A204.1 (cell line): Measurements from ENCODE around the gene MYL12A.
A peak's percentile ranks its signal among the peaks of the same experiment; 100 is the strongest.
"Not testable (repeated sequence)": the region's sequence is repeated elsewhere in the genome, so short reads cannot be mapped to it uniquely, and the experiment has no call there.

Experiments used
- FAIRE-seq: peaks from 2 replicates; lab custom pipeline; 2012; peaks lifted over from hg19 to GRCh38; lab: Jason Lieb, UNC

Gene MYL12A

DNA sequence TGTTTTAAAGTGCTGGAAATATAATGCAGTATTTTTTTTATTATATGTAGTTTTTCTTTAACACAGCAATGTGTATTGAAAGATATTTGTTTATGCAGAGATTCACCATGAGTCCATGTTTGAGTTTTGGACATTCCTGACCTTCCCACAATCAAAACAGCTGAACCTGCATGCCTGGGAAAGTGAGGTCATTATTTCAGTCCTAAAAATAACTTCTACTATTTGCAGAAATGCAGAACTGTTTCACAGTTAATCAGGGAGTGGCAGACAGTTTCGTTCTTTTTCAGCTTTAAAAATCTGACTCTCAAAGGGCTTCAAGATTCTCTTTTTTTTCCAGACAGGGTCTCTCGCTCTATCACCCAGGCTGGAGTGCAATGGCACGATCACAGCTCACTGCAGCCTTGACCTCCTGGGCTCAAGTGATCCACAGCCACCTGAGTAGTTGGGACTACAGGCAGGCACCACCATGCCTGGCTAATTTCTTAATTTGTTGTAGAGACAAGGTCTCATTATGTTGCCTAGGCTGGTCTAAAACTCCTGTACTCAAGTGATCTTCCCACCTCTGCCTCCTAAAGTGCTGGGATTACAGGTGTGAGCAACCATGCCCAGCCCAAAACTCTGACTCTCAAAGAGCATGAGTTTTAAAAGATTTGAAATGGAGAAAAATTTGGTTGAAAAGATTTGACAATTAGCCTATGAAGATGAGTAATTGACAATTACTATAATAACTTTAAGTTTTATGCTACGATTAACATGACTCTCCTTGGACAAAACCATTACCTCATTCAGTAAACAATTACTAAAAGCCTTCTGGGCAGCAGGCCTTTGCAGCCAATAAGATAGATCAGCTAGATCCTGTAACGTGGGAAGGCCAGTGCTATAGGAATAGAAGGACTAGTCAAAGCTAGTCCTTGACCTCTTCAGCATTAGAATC lies 9.4 kb downstream of the MYL12A start:
- no peak for FAIRE-seq

DNA sequence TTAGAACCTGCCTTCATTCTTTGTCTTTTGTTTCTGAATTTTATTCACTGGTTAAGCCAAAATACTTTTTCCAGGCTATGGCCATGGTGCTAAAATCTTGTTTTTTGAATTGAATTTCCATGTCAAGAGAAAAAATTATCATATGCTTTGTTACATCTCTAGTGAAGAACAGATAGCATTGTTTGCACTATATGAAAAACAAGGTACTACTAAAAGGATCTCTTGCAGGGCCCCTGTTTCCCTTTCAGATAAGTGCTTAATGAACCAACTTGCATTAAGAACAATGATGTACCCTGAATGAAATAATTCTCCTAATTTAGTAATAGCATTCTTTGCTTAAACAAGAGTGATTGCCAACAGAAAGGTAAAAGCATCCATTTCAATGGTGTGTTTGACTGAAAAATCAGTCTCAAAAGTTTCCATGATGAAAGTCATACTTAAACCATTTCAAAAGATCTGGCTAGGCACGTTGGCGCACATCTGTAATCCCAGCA lies 10.1 kb downstream of the MYL12A start:
- FAIRE-seq: no peak

DNA sequence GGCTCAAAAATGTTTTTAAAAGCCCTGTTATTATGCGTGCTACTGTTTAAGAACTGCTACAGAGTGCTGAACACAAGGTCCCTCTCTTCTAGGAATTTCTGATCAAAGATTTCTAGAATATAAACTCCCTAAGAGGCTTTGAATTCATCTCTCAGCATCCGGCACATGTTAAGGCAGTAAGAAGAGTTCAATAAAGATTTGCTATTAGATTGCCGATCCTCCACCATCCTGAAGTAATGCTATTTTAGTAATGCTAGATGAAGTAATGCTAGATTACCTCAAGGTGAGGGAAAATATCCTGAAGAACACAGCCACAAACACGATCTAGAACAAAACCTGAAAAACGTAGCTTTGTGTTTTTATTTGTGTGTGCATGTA lies 13.4 kb downstream of the MYL12A start:
- no peak for FAIRE-seq

DNA sequence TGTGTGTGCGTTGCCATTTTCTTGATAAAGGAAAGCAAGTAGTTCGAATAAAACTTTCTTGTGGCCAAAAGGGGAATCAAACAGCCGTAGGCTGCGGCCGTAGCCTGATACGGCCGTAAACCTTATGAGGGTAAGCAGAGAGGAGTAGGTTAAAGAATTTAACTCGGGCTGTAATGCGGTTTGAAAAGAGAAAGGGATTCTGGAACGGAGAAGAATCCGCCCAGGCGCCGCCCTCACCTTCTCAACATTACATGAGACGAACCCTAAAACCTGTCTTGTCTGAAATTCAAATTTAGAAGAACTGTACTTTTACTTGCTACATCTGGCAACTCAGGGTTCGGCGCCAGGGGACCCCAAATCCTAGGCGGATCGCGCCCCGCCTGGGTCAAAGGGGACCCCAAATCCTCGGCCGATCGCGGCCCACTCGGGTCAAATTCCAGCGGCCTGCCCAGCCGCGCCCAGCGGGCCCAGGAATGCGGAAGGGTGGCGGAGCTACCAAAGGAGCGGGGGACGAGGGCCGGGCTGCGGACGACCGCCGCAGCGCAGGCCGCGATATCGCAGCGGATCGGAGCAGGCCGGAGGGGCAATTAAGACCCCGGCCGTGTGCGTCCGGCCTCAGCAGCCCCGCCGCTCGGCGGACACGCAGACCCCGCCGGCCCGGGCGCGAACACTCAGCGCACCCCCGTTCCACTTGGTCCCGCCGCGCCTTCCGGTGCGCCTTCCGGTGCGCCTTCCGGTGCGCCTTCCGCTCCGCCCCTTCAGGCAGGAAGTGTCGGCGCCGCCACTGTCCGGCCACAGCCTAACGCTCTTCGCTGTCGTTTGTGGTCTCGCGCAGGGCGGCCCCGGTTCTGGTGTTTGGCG lies 14.0 kb downstream of the MYL12A start, which contains the start of gene MYL12B:
Gene MYL12B, plus strand, starts transcription at position 761 of the 861 bp plus-strand sequence. CDS start 10,766 bp downstream, outside the sequence.
- no peak for FAIRE-seq

DNA sequence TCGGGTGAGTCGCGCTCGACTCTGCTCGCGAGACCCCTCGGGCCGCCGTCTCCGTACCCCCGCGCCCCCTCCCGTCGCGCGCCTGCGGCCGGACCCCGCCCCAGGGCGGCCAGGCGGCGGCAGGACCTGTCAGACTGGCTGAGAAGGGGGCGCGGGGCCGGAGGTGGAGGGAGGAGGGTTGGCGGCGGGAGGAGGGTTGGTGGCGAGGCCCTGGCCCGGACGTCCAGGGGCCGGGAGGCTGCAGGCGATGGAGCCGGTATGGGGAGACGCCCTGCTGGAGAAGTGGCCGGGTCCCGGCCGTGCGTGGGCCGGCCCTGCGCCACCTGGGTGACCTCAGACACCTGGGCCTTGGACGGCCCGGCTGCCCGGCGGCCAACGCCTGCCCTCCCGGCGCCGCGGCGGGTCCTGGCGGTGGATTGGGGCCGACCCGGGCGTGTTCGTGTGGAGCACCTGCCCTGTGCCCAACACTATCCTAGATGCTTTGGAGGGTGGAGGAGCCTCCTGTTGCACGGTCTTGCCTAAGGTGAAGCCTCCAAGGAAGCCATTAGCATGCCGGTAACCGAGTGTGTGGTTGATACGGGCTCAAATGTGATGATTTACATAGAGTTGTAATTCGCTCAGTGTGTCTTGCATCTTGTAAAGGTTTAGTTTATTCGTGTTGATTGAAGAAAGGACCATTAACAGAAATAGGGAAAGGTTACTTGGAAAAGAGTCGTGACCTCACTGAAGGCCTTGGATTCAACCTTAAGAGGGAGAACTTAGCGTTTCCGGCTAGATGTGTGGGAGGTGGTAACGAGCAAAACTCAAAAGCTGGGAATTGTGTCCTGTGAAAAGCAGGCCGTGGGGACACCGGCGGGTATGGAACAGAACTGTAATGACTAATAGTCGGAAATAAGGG lies 14.9 kb downstream of the MYL12A start:
- no peak for FAIRE-seq

DNA sequence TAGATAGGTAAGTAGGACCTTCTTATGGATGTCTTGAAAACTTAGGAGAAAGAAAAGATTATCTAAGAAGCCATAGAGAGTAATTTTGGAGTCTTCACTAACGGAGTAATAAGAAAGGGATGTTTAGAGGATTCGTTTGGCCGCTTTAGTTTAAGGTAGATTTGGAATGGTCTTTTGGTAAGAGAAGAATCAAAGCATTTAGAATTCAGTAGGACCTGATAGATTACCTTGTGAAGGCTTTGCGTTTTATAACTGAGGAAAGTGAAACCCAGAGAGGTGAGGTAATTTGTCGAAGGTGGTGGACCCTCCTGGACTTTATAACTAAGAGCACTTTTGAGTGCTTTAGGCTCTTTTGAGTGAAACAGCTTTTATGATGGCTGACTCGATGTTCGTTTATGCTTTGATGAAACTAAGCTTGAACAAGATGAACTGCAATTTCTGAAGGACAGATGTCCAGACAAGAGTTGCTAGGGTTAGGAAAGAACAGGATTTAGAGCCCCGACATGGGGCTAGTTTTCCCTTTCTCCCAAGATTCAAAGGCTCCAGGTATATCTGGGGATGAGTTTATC lies 15.6 kb downstream of the MYL12A start:
- no peak for FAIRE-seq

DNA sequence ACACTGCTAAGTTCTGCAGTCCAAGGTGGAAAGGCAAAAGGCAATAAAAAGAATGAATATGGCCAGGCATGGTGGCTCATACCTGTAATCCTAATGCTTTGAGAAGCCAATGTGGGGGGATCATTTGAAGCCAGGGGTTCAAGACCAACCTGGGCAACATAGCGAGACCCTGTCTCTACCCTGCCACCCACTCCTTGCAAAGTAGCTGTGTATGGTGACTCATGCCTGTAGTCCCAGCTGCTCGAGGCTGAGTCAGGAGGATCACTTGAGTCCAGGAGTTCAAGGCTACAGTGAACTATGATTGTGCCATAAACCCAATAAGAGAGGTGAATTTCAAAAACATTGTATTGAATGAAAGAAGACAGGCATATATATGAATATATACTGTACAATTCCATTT lies 16.8 kb downstream of the MYL12A start:
- no peak for FAIRE-seq

DNA sequence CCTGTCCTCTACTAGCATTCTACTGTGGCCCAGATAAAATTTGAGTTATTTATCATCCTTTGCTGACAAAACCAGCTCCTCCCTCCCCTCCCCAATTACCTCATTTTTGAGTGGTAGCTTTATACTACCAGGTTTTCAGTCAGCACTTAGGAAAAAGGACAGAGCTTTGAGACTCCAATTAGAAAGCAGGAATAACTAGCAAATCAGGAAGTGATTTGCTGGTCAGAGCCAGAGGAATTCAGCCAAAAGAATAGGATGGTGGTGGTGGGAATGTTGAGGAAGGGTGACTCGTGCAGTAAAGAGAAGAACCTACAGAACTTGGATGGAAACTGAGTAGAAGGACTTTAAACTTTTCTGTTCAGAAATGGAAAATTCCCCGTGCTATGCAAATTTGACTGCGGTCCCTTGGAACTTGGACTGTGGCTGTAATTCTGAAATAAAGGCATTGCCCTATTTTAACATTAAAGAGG lies 18.0 kb downstream of the MYL12A start:
- no peak for FAIRE-seq

DNA sequence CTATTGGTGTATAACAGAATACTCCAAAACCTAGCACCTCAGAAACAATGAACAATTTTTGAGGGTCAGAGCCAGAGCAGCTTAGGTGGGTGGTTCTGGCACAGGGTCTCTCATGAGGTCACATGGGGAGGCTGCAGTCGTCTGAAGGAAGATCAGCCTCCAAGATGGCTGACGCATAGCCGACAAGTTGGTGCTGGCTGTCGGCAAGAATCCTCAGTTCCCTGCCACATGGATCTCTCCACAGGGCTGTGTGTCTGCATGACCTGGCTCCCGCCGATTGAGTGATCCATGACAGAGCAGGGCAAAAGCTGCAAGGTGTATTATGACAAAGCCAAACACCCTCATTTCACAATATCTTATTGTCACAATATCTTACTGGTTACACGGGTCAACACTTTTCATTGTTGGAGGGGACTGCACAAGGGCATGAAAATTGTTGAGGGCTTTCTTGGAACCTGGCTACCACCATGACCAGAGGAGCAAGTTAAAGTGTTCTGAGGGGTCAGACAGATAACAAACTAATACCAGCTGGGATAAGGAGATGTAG lies 18.5 kb downstream of the MYL12A start:
- FAIRE-seq: no peak

DNA sequence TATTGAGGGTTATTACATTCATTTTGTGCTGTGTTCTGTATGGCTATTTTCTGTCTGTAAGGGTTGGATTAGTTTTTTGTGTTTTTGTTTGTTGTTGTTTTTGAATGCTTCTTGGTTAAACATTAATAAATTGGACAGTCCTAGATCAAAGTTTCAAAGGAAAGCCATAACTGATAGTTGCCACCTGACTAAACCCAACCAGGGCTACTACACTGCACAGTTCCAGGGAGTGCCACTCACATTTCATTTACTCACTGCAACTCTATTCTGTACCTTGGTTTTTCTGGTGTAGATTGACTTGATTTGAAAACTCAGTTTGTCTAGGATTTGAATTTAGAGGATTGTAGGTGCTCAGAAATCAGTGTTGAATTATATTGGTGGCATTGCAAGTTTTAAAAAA lies 20.7 kb downstream of the MYL12A start:
- no peak for FAIRE-seq

DNA sequence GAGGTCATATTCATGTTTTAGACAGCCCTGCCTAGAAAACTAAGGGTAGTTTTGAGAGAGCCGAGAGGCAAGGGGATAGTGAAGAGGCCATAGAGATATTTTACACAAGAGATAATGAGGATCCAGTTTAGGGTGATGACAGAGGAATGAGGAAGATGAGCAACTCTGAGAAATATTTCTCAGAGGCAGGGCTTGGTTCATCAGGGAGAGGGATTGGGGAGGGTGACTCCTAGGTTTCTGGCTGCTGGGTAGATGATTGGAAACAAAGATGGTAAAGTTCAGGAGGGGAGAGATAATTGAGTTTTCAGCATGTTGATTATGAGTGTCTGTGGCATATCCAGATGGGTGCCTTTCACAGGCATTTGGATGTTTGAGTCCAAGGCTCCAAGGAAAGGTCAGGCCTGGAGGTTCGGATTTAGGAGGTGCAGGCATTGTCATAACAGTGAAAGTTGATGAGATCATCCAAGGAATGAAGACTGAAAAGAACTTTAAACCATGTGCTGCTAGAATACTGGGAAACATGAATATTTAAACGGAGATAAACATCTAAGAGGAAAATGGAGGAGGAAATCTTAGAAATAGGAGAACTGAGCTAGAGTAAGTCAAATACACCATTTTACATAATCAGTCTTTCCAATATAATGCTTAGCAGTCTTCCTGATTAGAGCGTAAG lies 21.8 kb downstream of the MYL12A start:
- FAIRE-seq: no peak

DNA sequence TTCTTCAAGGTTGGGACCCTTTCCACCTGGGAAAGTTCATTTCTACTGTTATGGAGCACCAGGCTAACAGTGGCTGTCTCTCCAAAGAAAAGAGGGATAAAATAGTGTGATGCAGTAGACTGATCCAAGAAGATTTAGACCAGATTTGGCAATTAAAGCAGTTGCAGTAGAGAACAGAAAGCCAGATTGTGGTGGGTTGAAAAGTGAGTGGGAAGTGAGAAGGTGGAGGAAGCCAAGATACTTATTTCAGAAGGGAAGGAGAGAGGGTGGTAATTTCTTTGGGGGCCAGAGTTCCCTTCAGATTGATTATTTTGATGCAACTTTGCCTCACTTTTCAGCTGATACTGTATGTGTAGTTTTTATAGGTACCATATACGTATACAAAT lies 22.3 kb downstream of the MYL12A start:
- FAIRE-seq: no peak

DNA sequence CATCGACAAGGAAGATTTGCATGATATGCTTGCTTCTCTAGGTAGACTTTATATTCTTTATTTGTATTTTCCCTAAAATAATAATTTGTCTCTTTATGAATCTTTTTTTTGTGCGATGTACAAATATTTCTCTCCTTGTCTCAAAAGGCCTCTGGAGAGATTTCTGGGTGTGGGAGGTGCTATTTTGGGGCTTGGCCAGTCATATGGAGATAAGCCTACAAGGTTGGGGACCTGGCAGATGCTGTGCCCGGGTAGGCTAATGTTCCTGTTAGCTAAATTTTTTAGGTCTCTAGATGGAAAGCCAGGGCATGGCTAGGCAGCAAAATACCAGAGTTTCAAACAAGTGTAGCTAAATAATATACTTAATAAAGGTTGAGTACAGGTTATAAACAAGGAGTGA lies 25.4 kb downstream of the MYL12A start:
- FAIRE-seq: no peak

DNA sequence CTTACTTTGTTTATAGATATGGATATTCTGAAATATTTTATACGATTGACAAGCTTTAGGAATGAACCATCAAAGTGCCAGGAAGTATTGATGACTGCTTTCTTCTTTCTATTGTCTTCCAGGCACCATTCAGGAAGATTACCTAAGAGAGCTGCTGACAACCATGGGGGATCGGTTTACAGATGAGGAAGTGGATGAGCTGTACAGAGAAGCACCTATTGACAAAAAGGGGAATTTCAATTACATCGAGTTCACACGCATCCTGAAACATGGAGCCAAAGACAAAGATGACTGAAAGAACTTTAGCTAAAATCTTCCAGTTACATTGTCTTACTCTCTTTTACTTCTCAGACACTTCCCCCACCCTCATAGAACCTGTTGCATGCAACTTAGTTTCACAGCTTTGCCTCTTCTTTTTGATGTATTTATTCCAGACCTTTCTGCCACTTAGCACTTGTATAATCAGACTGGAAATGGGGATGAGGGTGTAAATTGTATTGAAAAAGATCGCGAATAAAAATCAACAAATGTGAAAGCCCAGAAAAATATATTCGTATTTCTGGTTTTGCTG lies 30.1 kb downstream of the MYL12A start:
- not testable (repeated sequence) for FAIRE-seq

DNA sequence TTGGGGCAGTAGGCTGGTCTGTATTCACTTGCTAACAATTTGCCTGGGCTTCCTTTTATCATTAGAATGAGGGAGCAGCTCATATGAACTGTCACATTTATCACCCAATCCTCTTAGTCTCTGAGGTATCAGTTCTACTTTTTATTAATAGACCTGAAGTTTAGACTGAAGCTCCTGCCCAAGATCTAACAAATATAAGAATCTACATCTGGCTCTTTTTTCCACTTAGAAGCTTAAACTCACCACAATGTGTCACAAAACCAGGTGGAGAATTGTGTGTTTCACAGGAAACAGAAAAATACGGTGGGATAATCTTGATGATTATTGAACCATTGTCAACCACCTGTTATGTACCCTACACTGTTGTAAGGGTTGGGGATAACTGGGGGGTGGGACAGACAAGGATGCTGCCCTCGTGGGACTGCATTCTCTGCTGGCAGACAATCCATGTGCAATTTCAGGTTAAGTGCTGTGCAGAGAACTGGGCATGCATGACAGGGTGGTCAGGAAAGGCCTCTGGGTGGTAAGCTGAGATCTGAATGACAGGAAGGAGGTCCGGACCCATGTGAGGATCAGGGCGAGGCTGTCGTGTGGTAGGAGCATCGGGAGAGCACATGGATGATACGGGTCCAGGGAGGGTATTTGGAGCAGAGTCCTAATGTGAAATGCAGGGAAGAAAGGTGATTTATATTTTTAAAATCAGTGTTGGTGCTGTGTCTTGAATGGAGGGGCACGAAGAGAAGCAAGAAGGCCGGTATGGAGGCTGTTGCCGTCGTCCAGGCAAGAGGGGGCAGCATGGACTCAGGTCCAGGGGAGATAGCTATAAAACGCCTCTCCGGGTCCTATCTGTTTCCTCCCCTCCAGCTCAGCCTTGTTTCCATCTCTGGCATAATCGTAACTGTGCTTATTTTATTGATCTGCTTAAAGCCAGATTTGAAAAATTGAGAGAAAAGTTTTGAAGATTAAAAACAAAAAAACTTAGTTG lies 31.9 kb downstream of the MYL12A start:
- no peak for FAIRE-seq

DNA sequence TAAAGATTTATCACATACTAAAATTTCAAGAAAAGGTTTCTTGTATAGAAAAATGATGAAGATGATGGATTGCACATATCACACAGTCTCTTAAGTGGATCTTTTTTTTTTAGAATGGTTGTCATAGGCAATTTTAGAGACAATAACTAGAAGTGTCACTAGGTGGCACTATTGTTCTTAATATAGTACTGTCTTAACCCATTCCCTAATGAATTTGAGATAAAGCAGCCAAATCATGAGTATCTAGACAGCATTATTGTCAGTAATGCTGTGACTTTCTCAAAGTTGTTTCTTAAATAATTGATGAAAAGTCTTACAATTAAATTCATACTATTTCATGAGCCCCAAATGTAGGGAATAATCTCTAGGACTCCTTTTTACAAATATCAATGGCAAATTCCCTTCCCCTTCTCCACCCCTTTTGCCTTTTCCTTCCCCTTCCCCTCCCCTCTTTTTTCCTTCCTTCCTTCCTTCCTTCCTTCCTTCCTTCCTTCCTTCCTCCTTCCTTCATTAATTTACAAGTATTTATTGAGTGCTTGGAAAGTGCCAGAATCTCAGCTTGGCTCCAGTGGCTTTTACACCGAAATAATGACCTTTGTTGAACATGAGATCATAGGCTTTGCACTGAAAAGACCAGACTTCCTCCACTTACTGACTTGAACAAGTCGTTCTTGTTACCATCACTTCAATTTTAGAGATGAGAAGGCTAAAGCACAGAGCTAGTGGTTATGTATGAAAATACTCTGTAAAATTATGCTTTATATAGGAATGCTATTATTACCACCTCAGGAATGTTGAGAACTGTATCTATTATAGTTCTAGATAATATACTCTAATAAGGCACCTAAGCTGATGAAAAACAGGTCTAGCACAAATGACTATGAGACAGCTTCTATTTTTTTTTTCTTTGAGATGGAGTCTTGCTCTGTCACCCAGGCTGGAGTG lies 34.1 kb downstream of the MYL12A start:
- FAIRE-seq: peak; percentile 99

DNA sequence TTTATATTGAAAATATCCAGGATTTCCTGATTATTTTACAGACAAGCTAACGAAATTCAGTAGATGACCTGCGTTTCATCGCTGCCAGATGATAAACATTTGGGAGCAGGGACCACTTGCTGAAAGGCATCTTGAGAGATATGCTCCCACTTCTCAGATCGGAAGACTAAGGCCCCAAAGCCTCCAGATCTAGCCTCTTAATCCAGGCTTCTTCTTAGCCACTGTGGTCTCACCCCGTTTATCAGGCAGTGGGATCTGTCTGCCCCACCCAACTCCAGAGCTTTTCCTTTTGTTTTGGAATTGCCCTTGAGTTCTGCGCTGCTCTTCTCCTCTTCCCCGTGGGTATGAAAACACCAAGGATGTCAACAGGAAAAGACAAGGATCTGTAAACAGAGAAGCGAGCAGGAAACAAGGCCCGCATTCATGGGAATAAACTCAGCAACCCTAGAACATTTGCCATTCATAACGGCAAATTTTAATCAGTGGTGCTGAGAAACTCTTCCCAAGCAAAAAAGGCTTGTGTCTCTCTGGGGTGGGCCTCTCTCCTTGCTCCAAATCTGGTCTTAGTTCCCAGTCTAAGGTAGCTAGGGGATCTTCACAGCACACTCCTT lies 35.8 kb downstream of the MYL12A start:
- peak; percentile 91 for FAIRE-seq
